Activated T-cell treated with anti-CD3 and anti-CD28 coated beads, Interleukin-2, amount 50 U/mL, for 24 hours (primary cell): ENCODE measurements around the gene ENPP6.
"Not testable (repeated sequence)": the region's sequence is repeated elsewhere in the genome, so short reads cannot be mapped to it uniquely, and the experiment has no call there.

Experiments used
- DNase-seq: peaks from one replicate; pipeline ENCODE4 v3.0.0-alpha.2; 2020
- H3K27ac Mint-ChIP-seq: 2 replicates; pipeline ENCODE4 v1.8.0; 2020; ENCODE audit warnings: mild to moderate bottlenecking, mixed read lengths
- H3K27me3 Mint-ChIP-seq: 2 replicates; pipeline ENCODE4 v1.8.0; 2020; ENCODE audit warnings: mixed read lengths
- H3K36me3 Mint-ChIP-seq: 2 replicates; pipeline ENCODE4 v1.8.0; 2020; ENCODE audit warnings: low read depth, mixed read lengths
- H3K4me1 Mint-ChIP-seq: 2 replicates; pipeline ENCODE4 v1.8.0; 2020; ENCODE audit warnings: low read depth, mixed read lengths
- H3K4me3 Mint-ChIP-seq: 2 replicates; pipeline ENCODE4 v1.8.0; 2020; ENCODE audit warnings: mild to moderate bottlenecking, moderate library complexity, mixed read lengths
- H3K9me3 Mint-ChIP-seq: 2 replicates; pipeline ENCODE4 v1.8.0; 2020; ENCODE audit warnings: mixed read lengths

Gene ENPP6

DNA sequence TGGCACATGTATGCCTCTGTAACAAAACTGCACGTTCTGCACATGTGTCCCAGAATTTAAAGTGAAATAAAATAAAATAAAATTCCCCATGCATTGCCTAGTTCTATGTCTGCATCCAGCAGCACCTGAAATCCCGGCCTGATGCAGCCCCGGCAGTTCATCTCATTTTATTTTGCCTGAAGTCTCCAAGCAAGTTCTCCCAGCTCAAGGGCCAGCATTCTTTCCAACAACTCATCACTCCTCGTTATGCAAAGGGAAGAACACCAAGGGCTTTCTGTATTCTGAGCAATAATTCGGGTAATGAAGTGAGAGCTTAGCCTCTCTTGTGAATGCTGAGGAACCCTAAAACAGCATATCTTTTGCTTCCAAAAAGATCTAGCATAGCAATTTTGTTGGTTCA lies 2.7 kb downstream of the ENPP6 start:
- no peak overlapping the region for H3K27ac Mint-ChIP-seq
- no peaks in the 10 kb centered on the region for H3K4me1 Mint-ChIP-seq
- DNase-seq, result no peak
- H3K4me3 Mint-ChIP-seq, result no peak overlapping the region
- H3K36me3 Mint-ChIP-seq, result no peaks in the 10 kb centered on the region
- peaks cover 20% of the 10 kb centered on the region for H3K27me3 Mint-ChIP-seq
- H3K9me3 Mint-ChIP-seq, result peaks cover 5% of the 10 kb centered on the region

DNA sequence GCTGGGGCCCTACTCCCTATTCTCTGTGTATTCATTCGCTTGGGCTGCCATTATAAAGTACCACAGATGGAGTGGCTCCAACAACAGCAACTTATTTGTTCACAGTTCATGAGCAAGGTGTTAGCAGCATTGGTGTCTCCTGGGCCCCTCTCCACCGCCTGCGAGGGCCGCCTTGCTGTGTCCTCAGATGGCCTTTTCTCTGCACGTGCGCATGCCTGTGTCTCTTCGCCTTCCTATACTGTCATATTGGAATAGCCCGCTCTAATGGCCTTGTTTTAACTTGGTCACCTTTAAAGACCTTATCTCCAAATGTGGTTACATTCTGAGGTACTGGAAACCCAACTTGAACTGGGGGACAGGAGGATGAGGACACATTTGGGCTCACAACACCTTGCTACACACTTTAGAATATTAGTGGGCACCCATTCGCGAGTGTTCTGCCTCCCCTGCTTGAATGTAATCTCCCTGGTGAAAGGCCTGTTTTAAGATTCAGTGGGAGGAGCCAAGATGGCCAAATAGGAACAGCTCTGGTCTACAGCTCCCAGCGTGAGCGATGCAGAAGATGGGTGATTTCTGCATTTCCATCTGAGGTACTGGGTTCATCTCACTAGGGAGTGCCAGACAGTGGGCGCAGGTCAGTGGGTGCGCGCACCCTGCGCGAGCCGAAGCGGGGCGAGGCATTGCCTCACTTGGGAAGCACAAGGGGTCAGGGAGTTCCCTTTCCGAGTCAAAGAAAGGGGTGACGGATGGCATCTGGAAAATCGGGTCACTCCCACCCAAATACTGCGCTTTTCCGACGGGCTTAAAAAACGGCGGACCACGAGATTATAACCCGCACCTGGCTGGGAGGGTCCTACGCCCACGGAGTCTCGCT lies 9.7 kb downstream of the ENPP6 start:
- H3K9me3 Mint-ChIP-seq, H3K27ac Mint-ChIP-seq, H3K36me3 Mint-ChIP-seq, H3K4me1 Mint-ChIP-seq, H3K4me3 Mint-ChIP-seq, DNase-seq: not testable (repeated sequence)
- H3K27me3 Mint-ChIP-seq, result peaks cover 17% of the 10 kb centered on the region

- no peaks in the 10 kb centered on the region for H3K4me1 Mint-ChIP-seq
- H3K36me3 Mint-ChIP-seq, result no peaks in the 10 kb centered on the region
- H3K4me3 Mint-ChIP-seq, result no peak overlapping the region
- no peak for DNase-seq
- H3K9me3 Mint-ChIP-seq, result no peaks in the 10 kb centered on the region
- H3K27ac Mint-ChIP-seq, result no peak overlapping the region
- H3K27me3 Mint-ChIP-seq, result peaks cover 17% of the 10 kb centered on the region
Observed at GRCh38 chr4:184205243-184205642, 12.4 kb downstream of the ENPP6 start.

- Mint-ChIP-seq H3K4me3 (no peak overlapping the region), H3K36me3 (no peaks in the 10 kb centered on the region), H3K9me3 (no peaks in the 10 kb centered on the region), H3K27me3 (peaks cover 17% of the 10 kb centered on the region), H3K4me1 (no peaks in the 10 kb centered on the region), H3K27ac (no peak overlapping the region)
- DNase-seq, result no peak
Observed at GRCh38 chr4:184203300-184203699, 14.4 kb downstream of the ENPP6 start.

GRCh38 chr4:184201179-184201578 lies 16.5 kb downstream of the ENPP6 start:
- Mint-ChIP-seq H3K36me3 (no peaks in the 10 kb centered on the region), H3K27ac (no peak overlapping the region), H3K4me3 (no peak overlapping the region), H3K27me3 (peaks cover 5% of the 10 kb centered on the region), H3K9me3 (no peaks in the 10 kb centered on the region), H3K4me1 (no peaks in the 10 kb centered on the region)
- DNase-seq, result no peak

GRCh38 chr4:184200296-184200695 lies 17.4 kb downstream of the ENPP6 start:
- H3K36me3 Mint-ChIP-seq, result no peaks in the 10 kb centered on the region
- no peaks in the 10 kb centered on the region for H3K9me3 Mint-ChIP-seq
- DNase-seq, result no peak
- H3K4me3 Mint-ChIP-seq, result no peak overlapping the region
- H3K27ac Mint-ChIP-seq, result no peak overlapping the region
- H3K27me3 Mint-ChIP-seq, result no peaks in the 10 kb centered on the region
- no peaks in the 10 kb centered on the region for H3K4me1 Mint-ChIP-seq

GRCh38 chr4:184199780-184200179 lies 17.9 kb downstream of the ENPP6 start:
- H3K4me3 Mint-ChIP-seq, result no peak overlapping the region
- no peaks in the 10 kb centered on the region for H3K9me3 Mint-ChIP-seq
- no peaks in the 10 kb centered on the region for H3K27me3 Mint-ChIP-seq
- DNase-seq, result no peak
- H3K36me3 Mint-ChIP-seq, result no peaks in the 10 kb centered on the region
- H3K27ac Mint-ChIP-seq, result no peak overlapping the region
- H3K4me1 Mint-ChIP-seq, result no peaks in the 10 kb centered on the region

DNA sequence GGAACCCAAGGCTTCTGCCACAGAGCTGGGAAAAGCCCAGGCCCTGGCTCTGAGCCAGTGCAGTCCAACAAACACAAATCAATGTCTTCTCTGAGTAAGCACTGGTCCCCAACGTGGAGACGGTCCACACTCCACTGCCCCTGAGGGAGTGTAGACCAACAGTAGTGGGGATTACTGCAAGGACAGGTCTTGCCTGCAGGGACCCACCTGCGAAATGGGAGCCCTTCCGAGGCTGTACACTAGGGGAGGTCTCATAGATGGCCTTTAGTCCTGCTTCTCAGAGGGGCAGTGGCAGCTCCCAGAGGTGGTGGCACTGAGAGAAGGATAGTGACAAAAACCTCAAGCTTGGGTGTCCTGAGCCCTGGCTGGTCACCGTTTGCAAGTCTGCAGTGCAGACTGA lies 19.5 kb downstream of the ENPP6 start:
- no peaks in the 10 kb centered on the region for H3K36me3 Mint-ChIP-seq
- no peaks in the 10 kb centered on the region for H3K27me3 Mint-ChIP-seq
- H3K27ac Mint-ChIP-seq, result no peak overlapping the region

GRCh38 chr4:184197536-184198082 lies 20.1 kb downstream of the ENPP6 start:
- H3K27me3 Mint-ChIP-seq, result no peaks in the 10 kb centered on the region
- H3K4me3 Mint-ChIP-seq, result no peak overlapping the region
- H3K36me3 Mint-ChIP-seq, result no peaks in the 10 kb centered on the region
- H3K4me1 Mint-ChIP-seq, result no peaks in the 10 kb centered on the region
- H3K27ac Mint-ChIP-seq, result no peak overlapping the region
- no peaks in the 10 kb centered on the region for H3K9me3 Mint-ChIP-seq
- no peak for DNase-seq

More for the DNA sequence above, 19.5 kb downstream of the ENPP6 start:
- no peak for DNase-seq
- Mint-ChIP-seq H3K4me1 (no peaks in the 10 kb centered on the region), H3K9me3 (no peaks in the 10 kb centered on the region), H3K4me3 (no peak overlapping the region)

DNA sequence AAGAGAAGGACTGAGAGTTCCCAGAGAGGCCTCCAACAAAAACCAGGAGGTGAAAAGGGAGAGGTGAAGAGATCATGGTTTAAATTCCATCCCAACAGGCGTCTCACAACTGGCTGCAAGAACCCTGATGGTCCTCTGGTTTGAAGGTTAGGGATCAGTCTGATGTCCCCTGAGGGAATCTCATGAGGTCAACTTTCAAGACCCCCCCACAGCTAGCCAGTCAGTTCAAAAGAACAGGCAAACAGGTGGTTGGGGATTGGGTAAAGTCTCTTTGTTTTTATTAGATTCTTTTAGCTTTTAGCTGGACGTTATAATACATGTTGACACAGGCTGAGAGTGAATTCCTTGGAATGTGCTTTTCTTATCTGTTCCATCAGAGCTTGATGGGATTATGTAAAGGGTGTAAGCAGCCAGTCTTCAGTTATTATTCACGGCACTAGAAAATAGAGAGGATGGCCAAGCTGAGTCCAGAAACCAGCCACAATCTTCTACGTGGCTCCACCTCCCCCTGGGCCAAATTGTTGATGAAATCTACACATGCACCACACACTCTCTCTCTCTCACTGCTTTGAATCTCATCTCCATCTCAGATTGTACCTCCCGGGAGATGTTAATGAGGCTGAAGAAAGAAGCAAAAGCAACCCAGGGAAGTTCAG lies 20.8 kb downstream of the ENPP6 start:
- no peak overlapping the region for H3K4me3 Mint-ChIP-seq
- no peak for DNase-seq
- H3K4me1 Mint-ChIP-seq, result no peaks in the 10 kb centered on the region
- no peaks in the 10 kb centered on the region for H3K36me3 Mint-ChIP-seq
- no peak overlapping the region for H3K27ac Mint-ChIP-seq
- H3K9me3 Mint-ChIP-seq, result no peaks in the 10 kb centered on the region
- H3K27me3 Mint-ChIP-seq, result no peaks in the 10 kb centered on the region

DNA sequence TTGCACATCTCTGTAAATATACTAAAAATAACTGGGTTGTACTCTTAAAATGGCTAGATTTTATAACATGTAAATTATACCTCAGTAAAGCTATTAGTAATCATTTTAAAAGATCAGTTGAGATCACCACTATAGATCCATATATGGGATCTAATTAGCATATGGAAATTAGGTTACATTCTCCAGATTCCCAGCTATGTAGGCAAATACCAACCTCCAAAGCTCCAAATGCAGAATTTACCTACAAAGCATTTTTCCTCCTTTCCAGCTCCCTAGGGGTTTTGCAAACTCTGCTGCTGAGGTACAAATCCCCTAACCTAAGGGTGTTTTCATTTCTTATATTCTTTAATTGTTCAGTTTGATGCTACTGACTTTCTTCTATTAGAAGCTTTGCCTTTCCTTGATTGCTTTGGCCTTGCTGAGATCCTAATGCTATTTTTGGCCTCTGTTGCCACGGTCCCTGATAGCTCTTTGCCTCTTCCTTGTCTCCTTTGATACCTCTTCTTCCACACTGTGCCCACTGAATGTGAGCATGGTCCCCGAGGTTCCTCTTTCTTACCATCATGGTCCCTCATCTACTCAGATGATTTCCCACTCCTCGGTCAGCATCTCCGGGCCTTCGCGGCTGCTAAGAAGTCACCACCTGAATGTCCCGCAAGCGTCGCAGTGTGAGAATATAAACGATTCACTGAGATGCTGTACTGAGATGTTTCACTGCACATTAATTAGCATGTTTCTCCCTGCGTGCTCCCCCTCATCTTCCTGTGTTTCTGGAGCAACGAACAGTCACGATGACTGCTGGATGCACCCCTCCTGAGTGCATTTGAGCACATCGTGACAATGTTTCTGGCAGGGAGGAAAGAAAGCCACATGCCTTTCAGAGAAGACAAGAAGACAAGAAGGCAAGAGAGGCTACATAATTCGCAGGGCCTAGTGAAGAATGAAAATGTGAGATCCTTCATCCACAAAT lies 23.8 kb downstream of the ENPP6 start:
- no peaks in the 10 kb centered on the region for H3K9me3 Mint-ChIP-seq
- no peak for DNase-seq
- H3K36me3 Mint-ChIP-seq, result no peaks in the 10 kb centered on the region
- no peaks in the 10 kb centered on the region for H3K27me3 Mint-ChIP-seq
- no peak overlapping the region for H3K4me3 Mint-ChIP-seq
- no peaks in the 10 kb centered on the region for H3K4me1 Mint-ChIP-seq
- peak overlapping the region; percentile 30 for H3K27ac Mint-ChIP-seq

DNA sequence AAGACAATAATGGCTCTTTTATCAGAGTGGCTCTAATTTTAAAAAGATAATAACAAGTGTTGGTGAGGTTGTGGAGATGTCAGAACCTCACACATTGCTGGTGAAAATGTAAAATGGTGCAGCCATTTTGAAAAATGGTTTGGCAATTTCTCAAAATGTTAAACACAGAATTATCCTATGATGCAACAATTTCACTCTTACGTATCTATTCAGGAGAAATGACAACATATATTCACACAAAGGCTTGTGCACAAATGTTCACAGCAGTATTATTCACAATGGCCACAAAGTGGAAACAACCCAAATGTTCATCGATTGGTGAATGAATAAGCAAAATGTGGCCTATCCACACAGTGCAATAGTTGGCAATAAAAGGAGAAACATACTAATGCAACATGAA lies 24.7 kb downstream of the ENPP6 start:
- Mint-ChIP-seq H3K4me3 (no peak overlapping the region), H3K4me1 (no peaks in the 10 kb centered on the region), H3K36me3 (no peaks in the 10 kb centered on the region), H3K27ac (no peak overlapping the region), H3K9me3 (no peaks in the 10 kb centered on the region), H3K27me3 (no peaks in the 10 kb centered on the region)
- DNase-seq, result no peak

DNA sequence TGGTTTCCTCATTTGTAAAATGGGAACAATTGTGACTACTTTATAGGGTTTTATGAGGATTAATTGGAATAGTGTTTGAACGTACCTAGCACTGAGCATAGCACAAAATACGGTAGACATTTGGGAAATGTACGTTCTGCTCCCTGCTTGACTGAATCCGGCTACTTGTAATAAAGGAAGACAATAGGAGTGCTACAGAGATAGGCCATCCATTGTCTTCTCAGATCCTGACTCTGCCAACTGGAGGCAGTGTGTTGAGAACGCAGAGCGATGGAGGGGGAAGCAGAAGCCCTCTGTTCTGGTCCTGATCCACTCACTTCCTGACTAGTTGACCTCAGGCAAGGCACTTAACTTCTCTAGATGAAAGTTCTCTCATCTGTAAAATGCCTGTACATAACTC lies 26.4 kb downstream of the ENPP6 start:
- no peaks in the 10 kb centered on the region for H3K27me3 Mint-ChIP-seq
- H3K9me3 Mint-ChIP-seq, result no peaks in the 10 kb centered on the region
- no peaks in the 10 kb centered on the region for H3K4me1 Mint-ChIP-seq
- no peak for DNase-seq
- H3K27ac Mint-ChIP-seq, result no peak overlapping the region
- no peaks in the 10 kb centered on the region for H3K36me3 Mint-ChIP-seq
- no peak overlapping the region for H3K4me3 Mint-ChIP-seq

GRCh38 chr4:184190711-184191110 lies 27.0 kb downstream of the ENPP6 start:
- Mint-ChIP-seq H3K9me3 (no peaks in the 10 kb centered on the region), H3K4me3 (no peak overlapping the region), H3K27me3 (no peaks in the 10 kb centered on the region), H3K4me1 (no peaks in the 10 kb centered on the region), H3K27ac (no peak overlapping the region), H3K36me3 (no peaks in the 10 kb centered on the region)
- no peak for DNase-seq
